ENCODE data around the gene CT83.

DNA sequence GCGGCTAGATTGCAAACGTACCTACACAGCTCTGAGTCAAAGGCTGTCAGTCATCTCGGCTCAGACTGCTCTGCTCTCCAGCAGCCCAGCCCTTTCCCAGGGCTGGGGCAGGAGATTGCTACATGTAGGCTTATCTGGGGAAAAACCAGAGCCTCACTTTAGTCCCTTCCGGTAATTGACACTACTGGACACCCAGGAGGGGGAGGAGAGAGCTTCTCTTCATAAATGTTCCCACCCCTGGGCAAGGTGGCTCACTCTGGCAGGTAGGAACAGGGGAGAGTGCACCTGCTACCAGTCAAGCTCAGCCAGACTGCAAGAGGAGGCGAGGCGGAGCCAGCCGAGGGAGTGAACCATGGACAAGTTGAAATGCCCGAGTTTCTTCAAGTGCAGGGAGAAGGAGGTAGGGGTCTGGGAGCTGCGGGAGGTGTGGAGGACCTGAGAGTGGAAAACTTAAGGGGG is 26.4 kb downstream of the CT83 start, which contains the start of gene SLC6A14:
- TF ChIP-seq, protein P1, sequence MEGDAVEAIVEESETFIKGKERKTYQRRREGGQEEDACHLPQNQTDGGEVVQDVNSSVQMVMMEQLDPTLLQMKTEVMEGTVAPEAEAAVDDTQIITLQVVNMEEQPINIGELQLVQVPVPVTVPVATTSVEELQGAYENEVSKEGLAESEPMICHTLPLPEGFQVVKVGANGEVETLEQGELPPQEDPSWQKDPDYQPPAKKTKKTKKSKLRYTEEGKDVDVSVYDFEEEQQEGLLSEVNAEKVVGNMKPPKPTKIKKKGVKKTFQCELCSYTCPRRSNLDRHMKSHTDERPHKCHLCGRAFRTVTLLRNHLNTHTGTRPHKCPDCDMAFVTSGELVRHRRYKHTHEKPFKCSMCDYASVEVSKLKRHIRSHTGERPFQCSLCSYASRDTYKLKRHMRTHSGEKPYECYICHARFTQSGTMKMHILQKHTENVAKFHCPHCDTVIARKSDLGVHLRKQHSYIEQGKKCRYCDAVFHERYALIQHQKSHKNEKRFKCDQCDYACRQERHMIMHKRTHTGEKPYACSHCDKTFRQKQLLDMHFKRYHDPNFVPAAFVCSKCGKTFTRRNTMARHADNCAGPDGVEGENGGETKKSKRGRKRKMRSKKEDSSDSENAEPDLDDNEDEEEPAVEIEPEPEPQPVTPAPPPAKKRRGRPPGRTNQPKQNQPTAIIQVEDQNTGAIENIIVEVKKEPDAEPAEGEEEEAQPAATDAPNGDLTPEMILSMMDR (IDR thresholded peaks at IDR 0.05; ENCODE audit: control extremely low read depth in 1 of 3, insufficient read depth in 1 of 3, low read depth in 1 of 3, low read length in 3 of 3), result no peak
- TF ChIP-seq SP1 (IDR thresholded peaks at IDR 0.05; ENCODE audit: low read depth, low read length), result no peak
- TF ChIP-seq RAD21 (IDR thresholded peaks at IDR 0.05 in 1 of 2, conservative IDR thresholded peaks at IDR 0.05 in 1 of 2; ENCODE audit: low read depth in 2 of 2, low read length in 2 of 2), result no peak
- TF ChIP-seq, protein P2, sequence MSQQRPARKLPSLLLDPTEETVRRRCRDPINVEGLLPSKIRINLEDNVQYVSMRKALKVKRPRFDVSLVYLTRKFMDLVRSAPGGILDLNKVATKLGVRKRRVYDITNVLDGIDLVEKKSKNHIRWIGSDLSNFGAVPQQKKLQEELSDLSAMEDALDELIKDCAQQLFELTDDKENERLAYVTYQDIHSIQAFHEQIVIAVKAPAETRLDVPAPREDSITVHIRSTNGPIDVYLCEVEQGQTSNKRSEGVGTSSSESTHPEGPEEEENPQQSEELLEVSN (IDR thresholded peaks at IDR 0.05), result no peak
- TF ChIP-seq POLR2A (IDR thresholded peaks at IDR 0.05; ENCODE audit: control extremely low read depth in 1 of 2, low read depth in 2 of 2, low read length in 2 of 2), result no peak
- TF ChIP-seq EP300 (IDR thresholded peaks at IDR 0.05; ENCODE audit: borderline replicate concordance in 1 of 2, low read depth in 2 of 2, low read length in 2 of 2), result no peak
- no peak for TF ChIP-seq GABPA (IDR thresholded peaks at IDR 0.05; ENCODE audit: borderline replicate concordance, insufficient read depth, low read length)
- TF ChIP-seq KDM5A (IDR thresholded peaks at IDR 0.05; ENCODE audit: low read length), result no peak
- no peak for TF ChIP-seq SIN3A (conservative IDR thresholded peaks at IDR 0.05 in 1 of 2, IDR thresholded peaks at IDR 0.05 in 1 of 2; ENCODE audit: low read depth in 1 of 2, low read length in 2 of 2)
- no peak for TF ChIP-seq YY1 (IDR thresholded peaks at IDR 0.05; ENCODE audit: low read depth, low read length)
- no peak for TF ChIP-seq SP2 (IDR thresholded peaks at IDR 0.05; ENCODE audit: low read length)
- no peak for TF ChIP-seq EZH2 (IDR thresholded peaks at IDR 0.05; ENCODE audit: low read depth, low read length, severe bottlenecking)
- TF ChIP-seq TAF1 (IDR thresholded peaks at IDR 0.05; ENCODE audit: low read depth, low read length), result no peak

Data from H1 (cell line).